Sigmoid colon (tissue), 3 donors: ENCODE results near the gene OR6K3.

Experiments used
- CTCF ChIP-seq, 4 experiments: fragments of 450-650 bp in 3 of 4; fragments of 200-600 bp in 1 of 4; IDR thresholded peaks; one replicate each; pipeline ENCODE4 v1.5.1; 2016 to 2019; ENCODE audit warnings: antibody characterized with exemption in 4 of 4, mild to moderate bottlenecking in 3 of 4, moderate library complexity in 2 of 4
- POLR2A ChIP-seq, 2 donors: fragments of 450-650 bp; IDR thresholded peaks; one replicate each; pipeline ENCODE4 v1.6.1; 2016; ENCODE audit warnings: antibody characterized with exemption in 2 of 2, mild to moderate bottlenecking in 2 of 2, moderate library complexity in 2 of 2

DNA sequence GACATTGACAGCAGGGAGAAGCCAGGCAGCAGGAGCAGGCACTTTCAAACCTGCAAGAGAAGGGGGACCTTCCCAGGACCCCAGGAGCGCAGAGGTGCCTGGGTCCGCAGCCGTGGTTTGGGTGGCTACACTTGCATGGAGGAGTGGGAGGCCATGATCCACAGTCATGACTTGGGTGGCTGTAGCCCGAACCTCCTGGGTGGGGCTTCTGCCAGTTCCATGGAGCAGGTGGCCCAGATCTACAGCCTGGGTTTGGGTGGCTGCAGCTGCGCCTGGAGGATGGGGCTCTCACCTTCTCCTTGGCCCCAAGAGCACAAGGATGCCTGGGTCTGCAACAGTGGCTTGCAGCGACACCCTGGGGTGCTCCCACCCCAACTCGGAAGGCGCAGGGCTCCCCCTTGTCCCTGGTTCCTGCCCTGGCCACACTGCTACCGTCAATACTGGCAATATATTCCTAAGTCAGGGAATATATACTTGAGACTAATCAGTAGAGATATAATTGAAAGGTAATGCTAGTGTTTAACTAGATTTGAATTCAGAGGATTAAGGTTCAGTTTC is 31.7 kb upstream of the OR6K3 start:
- TF ChIP-seq CTCF (IDR thresholded peaks at IDR 0.05) = no peak
- no peak for TF ChIP-seq POLR2A (IDR thresholded peaks at IDR 0.05)
